ENCODE results near the gene MACROH2A1. TPM values are rescaled to one million over a fixed set of nuclear protein-coding genes. Genes with fewer than 3 reads are reported as not detected.

The MACROH2A1 gene
- total RNA-seq, 1 donor from 2014 or later, result 103 TPM

DNA sequence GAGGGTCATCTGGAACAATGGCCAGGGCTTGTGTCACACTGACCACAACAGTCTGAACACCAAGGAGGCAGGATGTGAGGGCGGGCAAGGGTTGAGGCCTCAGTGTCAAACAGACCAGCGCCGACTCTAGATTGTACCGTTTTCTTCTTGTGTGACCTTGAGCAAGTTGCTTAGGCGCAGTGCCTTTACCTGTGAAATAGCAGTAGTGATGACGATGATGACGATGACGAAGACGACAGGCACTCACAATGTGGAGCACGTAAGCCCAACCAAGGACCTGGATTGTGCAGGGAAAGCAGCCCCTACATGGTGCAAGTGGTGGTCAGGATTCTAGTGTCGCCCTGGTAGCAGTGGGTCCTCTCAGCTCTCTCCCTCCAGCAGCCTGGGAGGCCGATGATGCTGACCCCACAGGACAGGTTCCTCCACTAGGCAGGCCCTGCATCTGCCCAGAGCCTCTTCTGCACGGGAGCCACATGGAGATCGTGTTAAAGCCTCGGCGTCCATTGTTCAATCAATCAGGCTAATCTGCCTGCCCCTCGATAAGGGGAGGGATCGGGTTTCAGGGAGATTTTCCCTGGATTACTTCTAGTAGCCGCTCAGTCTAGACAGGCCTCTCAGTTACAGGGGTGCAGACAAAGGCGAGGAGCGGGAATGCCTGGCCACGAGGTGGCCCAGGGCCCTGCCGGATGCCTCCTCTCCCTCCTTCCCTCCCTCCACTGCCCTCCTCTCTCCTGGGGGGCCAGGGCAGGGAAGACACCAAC, 91.7 kb downstream of the MACROH2A1 start:
- peaks cover 41% of the 10 kb centered on the region for H3K27me3 ChIP-seq (ENCODE audit: low read depth)
- H3K27ac ChIP-seq (replicated peaks), result no peak overlapping the region
- no peak for TF ChIP-seq CTCF (IDR thresholded peaks at IDR 0.05; ENCODE audit: borderline replicate concordance)
- H3K9me3 ChIP-seq (replicated peaks), result no peaks in the 10 kb centered on the region
- H3K4me3 ChIP-seq, result no peak overlapping the region
- no peaks in the 10 kb centered on the region for H3K4me1 ChIP-seq
- H3K36me3 ChIP-seq, result no peaks in the 10 kb centered on the region
- intact Hi-C loops (cut with micrococcal nuclease), result no loop called here
- no peak for DNase-seq

DNA sequence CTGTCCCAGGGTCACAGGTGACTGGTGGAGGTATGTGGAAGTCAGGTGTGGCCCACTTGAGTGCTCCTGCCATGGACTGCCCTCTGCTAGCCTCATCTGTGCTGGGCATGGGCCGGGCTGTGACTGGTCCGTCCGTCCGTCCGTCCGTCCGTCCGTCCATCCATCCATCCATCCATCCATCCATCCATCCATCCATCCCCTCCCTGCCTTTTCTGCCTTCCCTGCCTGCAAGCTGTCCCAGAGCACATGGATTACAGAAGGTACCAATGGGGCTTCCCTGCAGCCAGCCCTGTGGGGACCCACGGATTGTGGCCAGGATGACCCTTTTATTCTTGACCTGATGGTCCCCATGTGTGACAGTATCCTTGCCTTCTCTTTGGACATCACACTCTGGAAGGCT, 92.5 kb downstream of the MACROH2A1 start:
- intact Hi-C loops (cut with micrococcal nuclease), result no loop called here
- no peak overlapping the region for H3K27ac ChIP-seq (replicated peaks)
- no peak for DNase-seq
- TF ChIP-seq CTCF (IDR thresholded peaks at IDR 0.05; ENCODE audit: borderline replicate concordance), result no peak
- peaks cover 41% of the 10 kb centered on the region for H3K27me3 ChIP-seq (ENCODE audit: low read depth)
- H3K4me1 ChIP-seq, result no peaks in the 10 kb centered on the region
- no peaks in the 10 kb centered on the region for H3K36me3 ChIP-seq
- H3K9me3 ChIP-seq (replicated peaks), result no peaks in the 10 kb centered on the region
- no peak overlapping the region for H3K4me3 ChIP-seq

DNA sequence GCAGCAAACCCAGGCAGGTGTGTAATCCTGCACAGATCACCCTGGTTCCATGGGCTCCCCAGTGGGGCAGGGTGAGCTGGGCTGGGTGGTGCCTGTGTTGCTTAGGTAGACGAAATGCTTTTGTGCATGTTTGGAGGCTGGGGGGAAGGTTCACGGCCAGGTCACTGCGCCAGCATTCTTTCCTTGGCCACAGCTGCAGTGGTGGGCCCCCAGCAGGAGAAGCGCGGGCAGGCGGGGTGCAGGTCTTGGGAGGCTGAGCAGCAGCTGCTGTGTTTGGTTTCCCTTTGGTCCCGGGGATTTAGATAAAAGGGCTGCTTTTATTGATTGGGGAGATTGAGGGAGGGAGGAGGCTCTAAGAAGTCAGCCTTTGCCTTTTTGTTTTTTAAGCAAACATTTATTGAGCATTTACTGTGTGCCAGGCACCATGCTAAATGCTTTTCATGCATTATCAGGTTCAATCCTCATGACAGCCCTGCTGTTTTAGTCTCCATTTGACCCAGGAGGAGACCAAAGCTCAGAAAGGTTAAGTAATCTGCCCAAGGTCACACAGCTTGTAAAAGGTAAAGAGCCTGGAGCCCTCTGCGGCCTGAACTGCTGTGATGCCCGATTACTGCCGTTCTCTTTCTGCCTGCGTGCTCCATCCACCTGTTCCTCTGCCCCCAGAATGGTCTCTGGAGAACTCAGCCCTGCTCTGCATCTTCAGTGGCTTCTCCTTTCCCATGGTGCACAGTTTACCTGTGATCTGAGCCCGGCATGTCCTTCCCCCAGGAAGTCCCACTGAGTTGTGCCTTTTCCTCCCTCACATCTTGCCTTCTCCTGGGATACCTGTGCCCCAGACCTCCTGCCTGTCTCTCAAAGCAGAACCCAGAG, 94.4 kb downstream of the MACROH2A1 start:
- H3K36me3 ChIP-seq, result no peaks in the 10 kb centered on the region
- no peak overlapping the region for H3K27ac ChIP-seq (replicated peaks)
- no peak for DNase-seq
- no peaks in the 10 kb centered on the region for H3K4me1 ChIP-seq
- no peaks in the 10 kb centered on the region for H3K9me3 ChIP-seq (replicated peaks)
- no peak for TF ChIP-seq CTCF (IDR thresholded peaks at IDR 0.05; ENCODE audit: borderline replicate concordance)
- H3K27me3 ChIP-seq (ENCODE audit: low read depth), result peaks cover 41% of the 10 kb centered on the region
- H3K4me3 ChIP-seq, result no peak overlapping the region
- intact Hi-C loops (cut with micrococcal nuclease), result no loop called here

GRCh38 chr5:135303582-135304173, 95.4 kb downstream of the MACROH2A1 start:
- Histone ChIP-seq H3K27ac (replicated peaks) (no peak overlapping the region), H3K27me3 (ENCODE audit: low read depth) (peaks cover 35% of the 10 kb centered on the region), H3K4me3 (no peak overlapping the region), H3K9me3 (replicated peaks) (no peaks in the 10 kb centered on the region), H3K36me3 (no peaks in the 10 kb centered on the region), H3K4me1 (no peaks in the 10 kb centered on the region)
- no peak for TF ChIP-seq CTCF (IDR thresholded peaks at IDR 0.05; ENCODE audit: borderline replicate concordance)
- no peak for DNase-seq
- intact Hi-C loops (cut with micrococcal nuclease), result no loop called here

- H3K4me1 ChIP-seq, result no peaks in the 10 kb centered on the region
- no peaks in the 10 kb centered on the region for H3K36me3 ChIP-seq
- H3K4me3 ChIP-seq, result no peak overlapping the region
- intact Hi-C loops (cut with micrococcal nuclease), result no loop called here
- H3K9me3 ChIP-seq (replicated peaks), result no peaks in the 10 kb centered on the region
- DNase-seq, result no peak
- TF ChIP-seq CTCF (IDR thresholded peaks at IDR 0.05; ENCODE audit: borderline replicate concordance), result no peak
- no peak overlapping the region for H3K27ac ChIP-seq (replicated peaks)
- H3K27me3 ChIP-seq (ENCODE audit: low read depth), result peaks cover 7% of the 10 kb centered on the region
These were observed 101.9 kb downstream of the MACROH2A1 start for GRCh38 chr5:135296900-135297816.

Measured in left ventricle myocardium inferior (tissue), 1 donor.